IMR-90 (cell line): ENCODE results near the gene ETV3L. TPM values are rescaled to one million over a fixed set of nuclear protein-coding genes. Genes with fewer than 3 reads are reported as not detected.

Experiments
- ATAC-seq: fragments of 200-7000 bp; cut with Tn5 transposase; 2 replicates; pipeline ENCODE4 v1.9.1; 2020; ENCODE audit warnings: low read depth, mild to moderate bottlenecking, moderate library complexity
- BruUV-seq: library from RNA; stranded (reverse); fragments of 400-500 nt; replicated peaks from 2 replicates; lab custom pipeline; 2021; lab: Mats Ljungman, UMichigan
- CTCF ChIA-PET: fragments of 300-600 bp; formaldehyde crosslinking; extraction: SDS; loops from one replicate; lab custom pipeline; 2021; ENCODE audit warnings: antibody characterized with exemption; lab: Yijun Ruan, JAX
- POLR2A ChIA-PET: fragments of 300-600 bp; sonication (Branson Sonifier 250); formaldehyde crosslinking; loops from one replicate; lab custom pipeline; 2022; ENCODE audit warnings: antibody characterized with exemption; ENCODE audit not compliant: unreplicated experiment; lab: Charles Lee
- DNase-seq: peaks from one replicate; pipeline ENCODE4 v3.0.0; 2013
- H2AFZ ChIP-seq: replicated peaks from 2 replicates; pipeline ENCODE3; 2013; ENCODE audit warnings: low read length, mild to moderate bottlenecking; ENCODE audit not compliant: poor library complexity
- H2AK5ac ChIP-seq: 2 replicates; pipeline ENCODE4 v1.6.1; 2013; ENCODE audit warnings: low read depth, low read length, inconsistent platforms
- H2AK9ac ChIP-seq: replicated peaks from 2 replicates; pipeline ENCODE3; 2013; ENCODE audit warnings: mild to moderate bottlenecking, low read depth, low read length, moderate library complexity; ENCODE audit not compliant: poor library complexity
- H2BK120ac ChIP-seq: 2 replicates; pipeline ENCODE4 v1.6.1; 2013; ENCODE audit warnings: low read depth, low read length, inconsistent platforms
- H2BK15ac ChIP-seq: 3 replicates; pipeline ENCODE4 v1.6.1; 2013; ENCODE audit warnings: low read depth, low read length, inconsistent platforms
- H2BK20ac ChIP-seq: 2 replicates; pipeline ENCODE4 v1.6.1; 2013; ENCODE audit warnings: low read depth, mild to moderate bottlenecking, inconsistent platforms, low read length, moderate library complexity
- H2BK5ac ChIP-seq: 2 replicates; pipeline ENCODE4 v1.6.1; 2013; ENCODE audit warnings: mild to moderate bottlenecking, low read depth, low read length, inconsistent platforms; ENCODE audit not compliant: poor library complexity, severe bottlenecking
- H3K14ac ChIP-seq: replicated peaks from 2 replicates; pipeline ENCODE4 v1.6.1; 2013; ENCODE audit warnings: low read depth, low read length, inconsistent platforms
- H3K18ac ChIP-seq: 2 replicates; pipeline ENCODE4 v1.6.1; 2013; ENCODE audit warnings: low read depth, low read length, control low read depth
- H3K23ac ChIP-seq: 2 replicates; pipeline ENCODE4 v1.6.1; 2013; ENCODE audit warnings: low read depth, low read length, inconsistent platforms
- H3K27ac ChIP-seq: 2 replicates; pipeline ENCODE4 v1.5.1; 2013; ENCODE audit warnings: mild to moderate bottlenecking, control low read depth, low read length; ENCODE audit not compliant: insufficient read depth
- H3K27me3 ChIP-seq: 2 replicates; pipeline ENCODE4 v1.6.1; 2013; ENCODE audit warnings: low read length; ENCODE audit not compliant: control insufficient read depth, insufficient read depth
- H3K36me3 ChIP-seq: 2 replicates; pipeline ENCODE4 v1.6.1; 2013; ENCODE audit warnings: low read length, mixed read lengths; ENCODE audit not compliant: control insufficient read depth, insufficient read depth
- H3K4ac ChIP-seq: 2 replicates; pipeline ENCODE4 v1.6.1; 2013; ENCODE audit warnings: low read depth, low read length, inconsistent platforms
- H3K4me1 ChIP-seq: 2 replicates; pipeline ENCODE4 v1.6.1; 2013; ENCODE audit warnings: low read length, mixed read lengths; ENCODE audit not compliant: control insufficient read depth, insufficient read depth
- H3K4me2 ChIP-seq: 2 replicates; pipeline ENCODE4 v1.6.1; 2013; ENCODE audit warnings: low read depth, mild to moderate bottlenecking, control low read depth, low read length, moderate library complexity
- H3K4me3 ChIP-seq: 2 replicates; pipeline ENCODE4 v1.5.1; 2013; ENCODE audit warnings: low read depth, mild to moderate bottlenecking, control low read depth, low read length, moderate library complexity; ENCODE audit not compliant: insufficient read depth
- H3K56ac ChIP-seq: 2 replicates; pipeline ENCODE4 v1.6.1; 2013; ENCODE audit warnings: low read length, inconsistent platforms; ENCODE audit not compliant: insufficient read depth; ENCODE audit errors: extremely low read depth
- H3K79me1 ChIP-seq, 2 experiments: 2 replicates each; pipeline ENCODE4 v1.6.1; 2013; ENCODE audit warnings: low read length in 2 of 2, inconsistent platforms in 1 of 2, low read depth in 1 of 2
- H3K9ac ChIP-seq: 2 replicates; pipeline ENCODE4 v1.6.1; 2013; ENCODE audit warnings: low read depth, low read length, control low read depth
- H3K9me1 ChIP-seq: 2 replicates; pipeline ENCODE4 v1.6.1; 2013; ENCODE audit warnings: low read length, inconsistent platforms; ENCODE audit not compliant: insufficient read depth
- H3K9me3 ChIP-seq: 2 replicates; pipeline ENCODE4 v1.6.1; 2013; ENCODE audit warnings: low read length; ENCODE audit not compliant: control insufficient read depth, insufficient read depth
- H4K20me1 ChIP-seq: 2 replicates; pipeline ENCODE4 v1.6.1; 2013; ENCODE audit warnings: low read length, inconsistent platforms; ENCODE audit not compliant: insufficient read depth
- H4K5ac ChIP-seq: 2 replicates; pipeline ENCODE4 v1.6.1; 2013; ENCODE audit warnings: mild to moderate bottlenecking, low read depth, low read length, control low read depth
- H4K8ac ChIP-seq, 2 experiments: 2 replicates each; pipeline ENCODE4 v1.6.1; 2013; ENCODE audit warnings: low read depth in 2 of 2, low read length in 2 of 2, control low read depth in 1 of 2, inconsistent platforms in 1 of 2
- H4K91ac ChIP-seq: 2 replicates; pipeline ENCODE4 v1.6.1; 2013; ENCODE audit warnings: low read depth, low read length, inconsistent platforms; ENCODE audit not compliant: insufficient read depth
- BHLHE40 ChIP-seq: fragments of 150-350 bp; IDR thresholded peaks from 2 replicates; pipeline ENCODE4 v1.6.1; 2016; ENCODE audit warnings: mild to moderate bottlenecking, low read depth, low read length
- MXI1 ChIP-seq: IDR thresholded peaks from 2 replicates; pipeline ENCODE4 v1.6.1; 2012; ENCODE audit warnings: low read depth, mild to moderate bottlenecking, low read length, moderate library complexity, borderline replicate concordance
- NFE2L2 ChIP-seq: fragments of 150-350 bp; IDR thresholded peaks from 2 replicates; pipeline ENCODE4 v1.6.1; 2016; ENCODE audit warnings: low read depth, mild to moderate bottlenecking, low read length
- RCOR1 ChIP-seq: IDR thresholded peaks from 2 replicates; pipeline ENCODE4 v1.6.1; 2012; ENCODE audit warnings: mild to moderate bottlenecking, low read length, improper control_type of control experiment; ENCODE audit not compliant: insufficient replicate concordance
- RFX5 ChIP-seq: IDR thresholded peaks from 2 replicates; pipeline ENCODE4 v1.8.0; 2012; ENCODE audit warnings: low read depth, mild to moderate bottlenecking, low read length, moderate library complexity
- SMC3 ChIP-seq: fragments of 150-350 bp; IDR thresholded peaks from 2 replicates; pipeline ENCODE4 v1.6.1; 2016; ENCODE audit warnings: low read depth, mild to moderate bottlenecking, antibody characterized with exemption, low read length, moderate library complexity
- USF2 ChIP-seq: fragments of 150-350 bp; IDR thresholded peaks from 2 replicates; pipeline ENCODE4 v1.6.1; 2017; ENCODE audit warnings: mild to moderate bottlenecking, antibody characterized with exemption, low read length, low read depth
- WGBS, 2 experiments: methylation state at CpG; one replicate each; pipeline versions ENCODE4 v1.1.5 to v1.1.7; 2013; ENCODE audit warnings: missing lambda C conversion rate in 2 of 2; ENCODE audit not compliant: insufficient read length in 1 of 2; ENCODE audit errors: extremely low coverage in 2 of 2; 5-methylcytosine and 5-hydroxymethylcytosine counted together
- dilution Hi-C: fragments of 300-500 bp; cut with HindIII; formaldehyde crosslinking; loops from one replicate; pipeline ENCODE4 v1.14.3; 2018; ENCODE audit warnings: low sequenced_read_pairs; ENCODE audit not compliant: unreplicated experiment
- in situ Hi-C: fragments of 300-500 bp; cut with MboI; formaldehyde crosslinking; loops from 3 replicates; pipeline ENCODE4 v1.14.3; 2019; ENCODE audit warnings: low sequenced_read_pairs, inconsistent platforms, mixed read lengths
- intact Hi-C: fragments of 100-400 bp; cut with micrococcal nuclease; formaldehyde crosslinking; loops from 2 replicates; pipeline ENCODE4 v1.10.0; 2022
- polyA plus RNA-seq, 3 experiments: library from polyadenylated mRNA; depleted of rRNA; stranded (reverse); fragments of >200 nt; gene quantifications; 2 replicates each; pipeline ENCODE4 v1.2.3, GENCODE V29; 2012; ENCODE audit warnings: low replicate concordance in 1 of 3
- total RNA-seq: library from RNA; depleted of rRNA; stranded (reverse); fragments of >200 nt; gene quantifications from 2 replicates; pipeline ENCODE4 v1.2.3, GENCODE V29; 2012

Gene ETV3L
- total and polyA plus RNA-seq, 2 of the 4 experiments (the other 2 are of a cell fraction) = not detected

GRCh38 chr1:157113631-157114030 is 14.0 kb upstream of the ETV3L start:
- intact Hi-C loops (no loop called here), in situ Hi-C loops (no loop called here), dilution Hi-C loops (no loop called here)
- TF ChIP-seq SMC3 = no peak
- TF ChIP-seq MXI1 = no peak
- no peak for TF ChIP-seq RFX5
- no peak for TF ChIP-seq BHLHE40
- TF ChIP-seq NFE2L2 = no peak
- no peak for TF ChIP-seq RCOR1
- no peak for TF ChIP-seq USF2
- Histone ChIP-seq H3K23ac (no peak overlapping the region), H2BK20ac (no peak overlapping the region), H3K4me2 (no peak overlapping the region), H2AK5ac (no peak overlapping the region), H4K8ac (no peak overlapping the region), H3K9me3 (no peaks in the 10 kb centered on the region), H4K20me1 (no peaks in the 10 kb centered on the region), H3K4me3 (no peak overlapping the region), H2BK120ac (no peak overlapping the region), H3K9me1 (0 out of 2 replicates have a peak, but pooled peaks cover 3% of the 10 kb centered on the region), H3K18ac (no peak overlapping the region), H3K27me3 (peaks cover 16% of the 10 kb centered on the region), H3K36me3 (no peaks in the 10 kb centered on the region), H3K4ac (no peak overlapping the region), H4K91ac (no peak overlapping the region), H3K9ac (no peak overlapping the region), H2AFZ (no peak overlapping the region), H2AK9ac (no peak overlapping the region), H3K14ac (no peak overlapping the region), H4K5ac (no peak overlapping the region), H3K4me1 (no peaks in the 10 kb centered on the region), H3K79me1 (no peaks in the 10 kb centered on the region), H2BK15ac (no peak overlapping the region), H3K27ac (no peak overlapping the region), H2BK5ac (no peak overlapping the region), H3K56ac (no peak overlapping the region)
- no CpG with 5 or more reads among the region's 3 CpGs for WGBS, 2 experiments
- DNase-seq = no peak
- no peak for ATAC-seq
- POLR2A ChIA-PET = no interaction called here
- no TSS peak for BruUV-seq
- CTCF ChIA-PET = no interaction called here
